GM12891 (cell line): ENCODE results near the gene GTF3C6.

ENCODE experiments used
- POLR2A ChIP-seq: IDR thresholded peaks from 2 replicates; pipeline ENCODE4 v1.6.1; 2011; ENCODE audit warnings: low read depth, low read length, control low read depth
- POLR2AphosphoS5 ChIP-seq: IDR thresholded peaks from 2 replicates; pipeline ENCODE4 v1.6.1; 2011; ENCODE audit warnings: low read depth, low read length, control low read depth
- SPI1 ChIP-seq: IDR thresholded peaks from 2 replicates; pipeline ENCODE4 v1.6.1; 2011; ENCODE audit warnings: low read depth, low read length, control low read depth
- TAF1 ChIP-seq: IDR thresholded peaks from 2 replicates; pipeline ENCODE4 v1.6.1; 2011; ENCODE audit warnings: low read depth, low read length, control low read depth

- no peak for TF ChIP-seq TAF1
- TF ChIP-seq POLR2A, result no peak
- TF ChIP-seq POLR2AphosphoS5, result no peak
- TF ChIP-seq SPI1, result no peak
These were observed 53.0 kb downstream of the GTF3C6 start for GRCh38 chr6:111011360-111012142.
